Right atrium auricular region (tissue), 2 donors: Measurements from ENCODE around the gene PIP4K2A. TPM values are rescaled to one million over a fixed set of nuclear protein-coding genes. Genes with fewer than 3 reads are reported as not detected.

Source experiments
- DNase-seq: peaks from one replicate; pipeline ENCODE4 v3.0.0-alpha.2; 2019; ENCODE audit warnings: low spot score
- H3K27ac ChIP-seq, 2 donors: fragments of 200-600 bp; sonication (generic); 1 replicate in 1 of 2; 2 replicates in 1 of 2; pipeline ENCODE4 v1.5.1; 2016 to 2019
- H3K27me3 ChIP-seq, 2 donors: fragments of 200-600 bp; sonication (generic); one replicate each; pipeline versions ENCODE4 v1.5.1 to v1.6.0; 2017 to 2019
- H3K36me3 ChIP-seq: fragments of 200-600 bp; sonication (generic); one replicate; pipeline ENCODE4 v1.5.1; 2016
- H3K4me1 ChIP-seq, 2 donors: fragments of 200-600 bp; sonication (generic); one replicate each; pipeline versions ENCODE4 v1.5.1 to v1.6.0; 2017 to 2019
- H3K4me3 ChIP-seq, 2 donors: fragments of 200-600 bp; sonication (generic); 1 replicate in 1 of 2; 2 replicates in 1 of 2; pipeline ENCODE4 v1.5.1; 2017 to 2019; ENCODE audit warnings: mild to moderate bottlenecking in 1 of 2, moderate library complexity in 1 of 2
- H3K9me3 ChIP-seq, 2 donors: fragments of 200-600 bp; sonication (generic); one replicate each; pipeline ENCODE4 v1.5.1; 2019
- CTCF ChIP-seq, 2 donors: fragments of 200-600 bp; sonication (generic); IDR thresholded peaks; one replicate each; pipeline ENCODE4 v1.5.1; 2019; ENCODE audit warnings: antibody characterized with exemption in 2 of 2
- total RNA-seq, 2 donors: library from RNA; depleted of rRNA; stranded (reverse); fragments of >200 nt; gene quantifications; one replicate each; pipeline ENCODE4 v1.1.0, GENCODE V29; 2016

PIP4K2A gene
- total RNA-seq, 2 donors from 2014 or later, result 12.1 to 18.3 TPM

GRCh38 chr10:22564060-22564459, 150.3 kb downstream of the PIP4K2A start:
- TF ChIP-seq CTCF (IDR thresholded peaks at IDR 0.05), result no peak
- Histone ChIP-seq H3K27ac (no peak overlapping the region), H3K36me3 (peaks cover 27% of the 10 kb centered on the region), H3K9me3 (no peaks in the 10 kb centered on the region), H3K4me3 (no peak overlapping the region), H3K27me3 (no peaks in the 10 kb centered on the region), H3K4me1 (no peaks in the 10 kb centered on the region)
- no peak for DNase-seq

- Histone ChIP-seq H3K9me3 (no peaks in the 10 kb centered on the region), H3K36me3 (peaks cover 14% of the 10 kb centered on the region), H3K4me1 (no peaks in the 10 kb centered on the region), H3K4me3 (no peak overlapping the region), H3K27ac (no peak overlapping the region), H3K27me3 (no peaks in the 10 kb centered on the region)
- no peak for DNase-seq
- no peak for TF ChIP-seq CTCF (IDR thresholded peaks at IDR 0.05)
Measured at GRCh38 chr10:22561909-22562308, 152.5 kb downstream of the PIP4K2A start.

GRCh38 chr10:22560913-22561239, 153.5 kb downstream of the PIP4K2A start:
- no peak overlapping the region for H3K27ac ChIP-seq
- peaks cover 10% of the 10 kb centered on the region for H3K36me3 ChIP-seq
- no peak overlapping the region for H3K4me3 ChIP-seq
- no peak for TF ChIP-seq CTCF (IDR thresholded peaks at IDR 0.05)
- DNase-seq, result no peak
- no peaks in the 10 kb centered on the region for H3K9me3 ChIP-seq
- H3K4me1 ChIP-seq, result no peaks in the 10 kb centered on the region
- no peaks in the 10 kb centered on the region for H3K27me3 ChIP-seq

GRCh38 chr10:22560096-22560912, 154.1 kb downstream of the PIP4K2A start:
- Histone ChIP-seq H3K36me3 (peaks cover 10% of the 10 kb centered on the region), H3K27ac (no peak overlapping the region), H3K27me3 (no peaks in the 10 kb centered on the region), H3K4me1 (no peaks in the 10 kb centered on the region), H3K4me3 (no peak overlapping the region), H3K9me3 (no peaks in the 10 kb centered on the region)
- DNase-seq, result no peak
- no peak for TF ChIP-seq CTCF (IDR thresholded peaks at IDR 0.05)

GRCh38 chr10:22557321-22557720, 157.1 kb downstream of the PIP4K2A start:
- TF ChIP-seq CTCF (IDR thresholded peaks at IDR 0.05), result no peak
- Histone ChIP-seq H3K36me3 (no peaks in the 10 kb centered on the region), H3K27ac (no peak overlapping the region), H3K4me1 (no peaks in the 10 kb centered on the region), H3K27me3 (no peaks in the 10 kb centered on the region), H3K9me3 (no peaks in the 10 kb centered on the region), H3K4me3 (no peak overlapping the region)
- DNase-seq, result no peak

- Histone ChIP-seq H3K27me3 (no peaks in the 10 kb centered on the region), H3K36me3 (no peaks in the 10 kb centered on the region), H3K9me3 (no peaks in the 10 kb centered on the region), H3K4me1 (no peaks in the 10 kb centered on the region), H3K4me3 (no peak overlapping the region), H3K27ac (no peak overlapping the region)
- TF ChIP-seq CTCF (IDR thresholded peaks at IDR 0.05), result no peak
- no peak for DNase-seq
Measured at GRCh38 chr10:22556774-22557173, 157.6 kb downstream of the PIP4K2A start.
